Erythroblast (primary cell): ENCODE data around the gene LAMB4.

Experiments
- GATA1 ChIP-seq: IDR thresholded peaks from 2 replicates; pipeline ENCODE4 v1.6.1; 2011; ENCODE audit warnings: low read depth, mild to moderate bottlenecking, control low read depth, low read length, moderate library complexity
- POLR2A ChIP-seq: IDR thresholded peaks from 2 replicates; pipeline ENCODE4 v1.6.1; 2011; ENCODE audit warnings: mild to moderate bottlenecking, low read length

GRCh38 chr7:107981466-107981865 is 148.7 kb downstream of the LAMB4 start:
- TF ChIP-seq POLR2A (no peak), GATA1 (no peak)
